ENCODE measurements around the gene CDH16. TPM values are rescaled to one million over a fixed set of nuclear protein-coding genes. Genes with fewer than 3 reads are reported as not detected.

The CDH16 gene
- total RNA-seq, 1 donor from 2014 or later: not detected

DNA sequence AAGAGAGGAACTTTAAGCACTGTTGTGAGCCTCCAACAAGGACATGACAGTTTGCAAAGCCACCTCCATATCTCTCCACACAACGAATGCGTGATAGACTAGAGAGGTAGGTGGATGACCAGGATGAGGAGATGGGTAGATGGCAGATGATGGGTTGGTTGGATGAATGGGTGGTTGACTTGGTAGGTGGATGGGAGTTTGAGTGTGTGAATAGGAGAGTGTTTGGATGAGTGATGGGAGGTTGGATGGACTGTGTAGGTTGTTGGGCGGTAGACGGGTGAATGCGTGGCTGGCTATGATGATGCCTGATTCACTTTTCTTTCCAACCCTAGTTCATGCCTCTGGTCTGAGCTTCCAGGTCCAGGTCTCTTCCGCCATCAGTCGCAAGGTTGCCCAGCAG is 4.1 kb downstream of the CDH16 start:
- Histone ChIP-seq H3K4me1 (no peaks in the 10 kb centered on the region), H3K79me2 (ENCODE audit: low read depth) (no peaks in the 10 kb centered on the region), H3F3A (ENCODE audit: low read depth) (no peaks in the 10 kb centered on the region), H3K9ac (no peak overlapping the region), H3K36me3 (no peaks in the 10 kb centered on the region), H3K4me2 (no peak overlapping the region), H3K4me3 (no peak overlapping the region), H3K27ac (no peak overlapping the region), H4K20me1 (ENCODE audit: low read depth) (no peaks in the 10 kb centered on the region), H2AFZ (replicated peaks) (no peak overlapping the region), H3K9me3 (ENCODE audit: low read depth) (no peaks in the 10 kb centered on the region), H3K27me3 (peaks cover 7% of the 10 kb centered on the region)
- Mint-ChIP-seq H3K27ac (peak overlapping the region; percentile 9), H3K4me1 (peaks cover 26% of the 10 kb centered on the region), H3K36me3 (no peaks in the 10 kb centered on the region), H3K9me3 (no peaks in the 10 kb centered on the region), H3K4me3 (peak overlapping the region; percentile 1), H3K27me3 (ENCODE audit: insufficient read depth, low read depth) (peaks cover 12% of the 10 kb centered on the region)
- TF ChIP-seq EZH2 (IDR thresholded peaks at IDR 0.05) (no peak), EZH2phosphoT487 (IDR thresholded peaks at IDR 0.05) (no peak)
- TF ChIP-seq, protein P1, sequence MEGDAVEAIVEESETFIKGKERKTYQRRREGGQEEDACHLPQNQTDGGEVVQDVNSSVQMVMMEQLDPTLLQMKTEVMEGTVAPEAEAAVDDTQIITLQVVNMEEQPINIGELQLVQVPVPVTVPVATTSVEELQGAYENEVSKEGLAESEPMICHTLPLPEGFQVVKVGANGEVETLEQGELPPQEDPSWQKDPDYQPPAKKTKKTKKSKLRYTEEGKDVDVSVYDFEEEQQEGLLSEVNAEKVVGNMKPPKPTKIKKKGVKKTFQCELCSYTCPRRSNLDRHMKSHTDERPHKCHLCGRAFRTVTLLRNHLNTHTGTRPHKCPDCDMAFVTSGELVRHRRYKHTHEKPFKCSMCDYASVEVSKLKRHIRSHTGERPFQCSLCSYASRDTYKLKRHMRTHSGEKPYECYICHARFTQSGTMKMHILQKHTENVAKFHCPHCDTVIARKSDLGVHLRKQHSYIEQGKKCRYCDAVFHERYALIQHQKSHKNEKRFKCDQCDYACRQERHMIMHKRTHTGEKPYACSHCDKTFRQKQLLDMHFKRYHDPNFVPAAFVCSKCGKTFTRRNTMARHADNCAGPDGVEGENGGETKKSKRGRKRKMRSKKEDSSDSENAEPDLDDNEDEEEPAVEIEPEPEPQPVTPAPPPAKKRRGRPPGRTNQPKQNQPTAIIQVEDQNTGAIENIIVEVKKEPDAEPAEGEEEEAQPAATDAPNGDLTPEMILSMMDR (IDR thresholded peaks at IDR 0.05): no peak
- DNase-seq (ENCODE audit: low spot score): no peak

DNA sequence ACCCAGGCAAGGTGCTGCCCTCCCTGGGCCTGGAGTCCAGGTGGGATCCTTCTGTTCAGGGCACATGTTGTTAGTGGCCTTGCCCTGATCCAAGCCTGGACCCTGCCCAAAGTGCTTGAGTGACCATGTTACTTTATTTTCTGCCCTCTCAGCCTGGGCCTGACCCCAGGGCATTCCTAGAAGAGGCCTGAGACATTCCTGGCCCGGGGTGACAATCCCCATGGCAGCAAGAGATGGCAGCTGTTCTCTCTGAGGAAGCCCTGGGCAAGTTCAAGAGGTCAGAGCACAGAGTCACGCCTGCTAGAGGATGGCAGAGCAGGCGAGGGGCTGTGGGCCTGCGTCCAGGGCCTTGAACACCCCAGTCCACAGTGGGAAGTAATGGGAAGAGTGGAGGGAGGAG is 5.0 kb downstream of the CDH16 start:
- Histone ChIP-seq H3K27ac (no peak overlapping the region), H3K4me2 (no peak overlapping the region), H3K27me3 (peaks cover 3% of the 10 kb centered on the region), H4K20me1 (ENCODE audit: low read depth) (no peaks in the 10 kb centered on the region), H2AFZ (replicated peaks) (no peak overlapping the region), H3K4me1 (no peaks in the 10 kb centered on the region), H3K9me3 (ENCODE audit: low read depth) (no peaks in the 10 kb centered on the region), H3F3A (ENCODE audit: low read depth) (no peaks in the 10 kb centered on the region), H3K79me2 (ENCODE audit: low read depth) (no peaks in the 10 kb centered on the region), H3K4me3 (no peak overlapping the region), H3K36me3 (no peaks in the 10 kb centered on the region), H3K9ac (no peak overlapping the region)
- peak overlapping the region; percentile 60 for H3K4me3 Mint-ChIP-seq
- H3K27me3 Mint-ChIP-seq (ENCODE audit: insufficient read depth, low read depth): peaks cover 14% of the 10 kb centered on the region
- no peaks in the 10 kb centered on the region for H3K36me3 Mint-ChIP-seq
- DNase-seq (ENCODE audit: low spot score): no peak
- TF ChIP-seq EZH2 (IDR thresholded peaks at IDR 0.05) (no peak), EZH2phosphoT487 (IDR thresholded peaks at IDR 0.05) (no peak)
- TF ChIP-seq, protein P1 (IDR thresholded peaks at IDR 0.05): no peak
- no peaks in the 10 kb centered on the region for H3K9me3 Mint-ChIP-seq
- H3K27ac Mint-ChIP-seq: peak overlapping the region; percentile 80
- peaks cover 21% of the 10 kb centered on the region for H3K4me1 Mint-ChIP-seq

DNA sequence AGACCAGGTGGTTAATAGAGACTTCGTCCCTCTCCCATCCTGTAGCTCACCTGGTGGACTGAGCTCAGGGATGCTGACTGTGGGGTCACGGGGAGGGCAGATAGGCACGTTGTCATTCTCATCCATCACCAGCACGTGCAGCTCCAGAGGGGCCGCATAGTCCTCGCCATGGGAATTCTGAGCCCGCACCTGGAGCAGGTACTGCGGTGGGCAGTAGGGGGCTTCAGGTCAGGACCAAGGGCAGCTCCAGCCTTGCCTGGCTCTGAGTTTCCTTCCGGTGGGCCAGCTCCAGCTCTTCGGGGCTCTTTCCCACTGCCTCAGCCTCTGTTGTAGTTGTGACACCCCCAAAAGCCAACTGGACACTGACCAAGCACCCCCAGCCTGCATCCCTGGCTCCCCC is 5.6 kb downstream of the CDH16 start:
- H3K27me3 Mint-ChIP-seq (ENCODE audit: insufficient read depth, low read depth): peaks cover 18% of the 10 kb centered on the region

More for the DNA sequence above, 5.6 kb downstream of the CDH16 start:
- DNase-seq (ENCODE audit: low spot score): no peak
- no peak overlapping the region for H3K27ac ChIP-seq
- TF ChIP-seq EZH2 (IDR thresholded peaks at IDR 0.05): no peak
- TF ChIP-seq, protein P1 (IDR thresholded peaks at IDR 0.05): no peak
- TF ChIP-seq EZH2phosphoT487 (IDR thresholded peaks at IDR 0.05): no peak
- no peaks in the 10 kb centered on the region for H3K9me3 ChIP-seq (ENCODE audit: low read depth)
- no peaks in the 10 kb centered on the region for H3K4me1 ChIP-seq
- H3K36me3 Mint-ChIP-seq: no peaks in the 10 kb centered on the region
- H3K4me3 ChIP-seq: no peak overlapping the region
- H3K36me3 ChIP-seq: no peaks in the 10 kb centered on the region
- H3K27me3 ChIP-seq: peaks cover 3% of the 10 kb centered on the region
- no peak overlapping the region for H3K9ac ChIP-seq
- H3K4me2 ChIP-seq: no peak overlapping the region
- no peak overlapping the region for H3K27ac Mint-ChIP-seq
- H3F3A ChIP-seq (ENCODE audit: low read depth): no peaks in the 10 kb centered on the region
- H2AFZ ChIP-seq (replicated peaks): no peak overlapping the region
- H3K4me1 Mint-ChIP-seq: peaks cover 21% of the 10 kb centered on the region
- no peaks in the 10 kb centered on the region for H3K9me3 Mint-ChIP-seq
- H3K4me3 Mint-ChIP-seq: peak overlapping the region; percentile 60
- no peaks in the 10 kb centered on the region for H3K79me2 ChIP-seq (ENCODE audit: low read depth)
- H4K20me1 ChIP-seq (ENCODE audit: low read depth): no peaks in the 10 kb centered on the region
